H1 (cell line): ENCODE data around the gene FANCL. TPM values are rescaled to one million over a fixed set of nuclear protein-coding genes. Genes with fewer than 3 reads are reported as not detected.

Experiments
- CTCF ChIA-PET: fragments of 300-600 bp; sonication (Branson Sonifier 250); formaldehyde crosslinking; loops from one replicate; lab custom pipeline; 2021; ENCODE audit not compliant: partially characterized antibody; lab: Charles Lee
- POLR2A ChIA-PET: fragments of 300-600 bp; sonication (Branson Sonifier 250); formaldehyde crosslinking; loops from one replicate; lab custom pipeline; 2021; ENCODE audit warnings: inconsistent platforms; ENCODE audit not compliant: partially characterized antibody; lab: Charles Lee
- DNase-seq, 2 experiments: peaks; one replicate each; pipeline versions ENCODE4 v3.0.0 to v3.0.0-alpha.2; 2010 to 2022; ENCODE audit warnings: low spot score in 2 of 2, low read depth in 1 of 2, mixed read lengths in 1 of 2
- FAIRE-seq: peaks from 2 replicates; lab custom pipeline; 2011; peaks lifted over from hg19 to GRCh38; lab: Jason Lieb, UNC
- H2AFZ ChIP-seq: 2 replicates; pipeline ENCODE4 v1.8.1; 2012; ENCODE audit warnings: low read length, inconsistent platforms
- H2AK5ac ChIP-seq: 2 replicates; pipeline ENCODE4 v1.6.1; 2013; ENCODE audit warnings: low read depth, low read length
- H2BK120ac ChIP-seq: replicated peaks from 2 replicates; pipeline ENCODE3; 2013; ENCODE audit warnings: low read depth, low read length, inconsistent platforms
- H2BK12ac ChIP-seq: 2 replicates; pipeline ENCODE4 v1.6.1; 2013; ENCODE audit warnings: low read depth, low read length
- H2BK15ac ChIP-seq: 2 replicates; pipeline ENCODE4 v1.6.1; 2013; ENCODE audit warnings: low read length
- H2BK20ac ChIP-seq: 2 replicates; pipeline ENCODE4 v1.6.1; 2013; ENCODE audit warnings: low read length
- H2BK5ac ChIP-seq: 2 replicates; pipeline ENCODE4 v1.6.1; 2013; ENCODE audit warnings: low read depth, low read length
- H3K14ac ChIP-seq: 2 replicates; pipeline ENCODE4 v1.6.1; 2013; ENCODE audit warnings: inconsistent platforms; ENCODE audit not compliant: insufficient read length
- H3K18ac ChIP-seq: 2 replicates; pipeline ENCODE4 v1.6.1; 2013; ENCODE audit warnings: low read length; ENCODE audit errors: extremely low read depth
- H3K23ac ChIP-seq: 2 replicates; pipeline ENCODE4 v1.6.1; 2013; ENCODE audit warnings: inconsistent platforms; ENCODE audit not compliant: insufficient read length
- H3K23me2 ChIP-seq: 2 replicates; pipeline ENCODE4 v1.6.1; 2013; ENCODE audit warnings: low read depth, low read length
- H3K27ac ChIP-seq: 2 replicates; pipeline ENCODE4 v1.6.1; 2011; ENCODE audit warnings: low read depth, low read length, inconsistent platforms
- H3K27me3 ChIP-seq, 4 experiments: replicated peaks in 1 of 4; 1 replicate in 1 of 4; 2 replicates in 3 of 4; pipeline versions ENCODE4 v1.6.1 to v1.8.1; 2011 to 2013; ENCODE audit warnings: low read length in 3 of 4, mild to moderate bottlenecking in 3 of 4, inconsistent platforms in 2 of 4, mixed read lengths in 2 of 4, moderate library complexity in 1 of 4; ENCODE audit not compliant: control insufficient read depth in 3 of 4, insufficient read depth in 3 of 4; ENCODE audit errors: extremely low read depth in 1 of 4
- H3K36me3 ChIP-seq, 4 experiments: 2 replicates each; pipeline versions ENCODE4 v1.6.1 to v1.8.1; 2011 to 2013; ENCODE audit warnings: mild to moderate bottlenecking in 4 of 4, low read length in 3 of 4, moderate library complexity in 2 of 4, control low read depth in 1 of 4, inconsistent platforms in 1 of 4; ENCODE audit not compliant: insufficient read depth in 4 of 4, control insufficient read depth in 2 of 4
- H3K4ac ChIP-seq: replicated peaks from 2 replicates; pipeline ENCODE3; 2013; ENCODE audit warnings: low read length, low read depth, mixed read lengths, inconsistent platforms; ENCODE audit not compliant: insufficient read length
- H3K4me1 ChIP-seq, 4 experiments: replicated peaks in 1 of 4; 1 replicate in 1 of 4; 2 replicates in 3 of 4; pipeline versions ENCODE4 v1.6.1 to v1.8.1; 2011 to 2013; ENCODE audit warnings: low read length in 3 of 4, inconsistent platforms in 2 of 4, mixed read lengths in 1 of 4; ENCODE audit not compliant: insufficient read depth in 4 of 4, control insufficient read depth in 3 of 4
- H3K4me2 ChIP-seq, 2 experiments: 2 replicates each; pipeline versions ENCODE4 v1.6.1 to v1.8.1; 2011 to 2013; ENCODE audit warnings: low read depth in 2 of 2, low read length in 2 of 2, control low read depth in 1 of 2, inconsistent platforms in 1 of 2, mild to moderate bottlenecking in 1 of 2; ENCODE audit not compliant: insufficient read depth in 1 of 2
- H3K4me3 ChIP-seq, 4 experiments: fragments of 200-600, 300-600 bp in 1 of 4; sonication (generic), shearing (Covaris generic), sonication (Bioruptor Twin) in 1 of 4; 2 replicates each; pipeline versions ENCODE4 v1.5.1 to v1.8.1; 2011 to 2016; ENCODE audit warnings: low read length in 4 of 4, low read depth in 3 of 4, control low read depth in 2 of 4, inconsistent platforms in 2 of 4, mild to moderate bottlenecking in 2 of 4, mixed read lengths in 1 of 4, moderate library complexity in 1 of 4; ENCODE audit not compliant: insufficient read depth in 2 of 4; ENCODE audit errors: extremely low read depth in 1 of 4
- H3K56ac ChIP-seq: replicated peaks from 2 replicates; pipeline ENCODE3; 2013; ENCODE audit warnings: low read depth, mild to moderate bottlenecking, mixed read lengths, low read length, inconsistent platforms; ENCODE audit not compliant: insufficient read length
- H3K79me1 ChIP-seq: 2 replicates; pipeline ENCODE4 v1.6.1; 2013; ENCODE audit warnings: low read depth, low read length, control low read depth
- H3K79me2 ChIP-seq, 2 experiments: 2 replicates each; pipeline versions ENCODE4 v1.6.1 to v1.8.1; 2012 to 2013; ENCODE audit warnings: low read length in 2 of 2, mild to moderate bottlenecking in 2 of 2, inconsistent platforms in 1 of 2; ENCODE audit not compliant: insufficient read depth in 2 of 2, control insufficient read depth in 1 of 2
- H3K9ac ChIP-seq, 4 experiments: replicated peaks in 1 of 4; 1 replicate in 1 of 4; 2 replicates in 3 of 4; pipeline versions ENCODE4 v1.6.1 to v1.8.1; 2011 to 2013; ENCODE audit warnings: low read depth in 3 of 4, low read length in 3 of 4, control low read depth in 2 of 4, mild to moderate bottlenecking in 2 of 4, moderate library complexity in 2 of 4, inconsistent platforms in 1 of 4; ENCODE audit errors: extremely low read depth in 1 of 4
- H3K9me3 ChIP-seq, 2 experiments: 2 replicates each; pipeline versions ENCODE4 v1.6.1 to v1.8.1; 2012 to 2013; ENCODE audit warnings: mild to moderate bottlenecking in 2 of 2, moderate library complexity in 2 of 2, control low read depth in 1 of 2, inconsistent platforms in 1 of 2, low read depth in 1 of 2, low read length in 1 of 2, mixed read lengths in 1 of 2; ENCODE audit not compliant: insufficient read depth in 2 of 2
- H4K20me1 ChIP-seq, 2 experiments: replicated peaks in 1 of 2; 2 replicates each; pipeline versions ENCODE3 to v1.8.1; 2011 to 2013; ENCODE audit warnings: inconsistent platforms in 2 of 2, low read length in 2 of 2, mild to moderate bottlenecking in 1 of 2; ENCODE audit not compliant: insufficient read depth in 2 of 2, control insufficient read depth in 1 of 2
- H4K5ac ChIP-seq: 2 replicates; pipeline ENCODE4 v1.6.1; 2013; ENCODE audit warnings: low read length, low read depth, mixed read lengths, inconsistent platforms; ENCODE audit not compliant: insufficient read length
- H4K8ac ChIP-seq: 2 replicates; pipeline ENCODE4 v1.8.0; 2013; ENCODE audit warnings: mild to moderate bottlenecking, moderate library complexity, low read length, inconsistent platforms; ENCODE audit not compliant: insufficient read depth; ENCODE audit errors: extremely low read depth
- H4K91ac ChIP-seq: replicated peaks from 2 replicates; pipeline ENCODE3; 2013; ENCODE audit warnings: low read length, mixed read lengths, inconsistent platforms; ENCODE audit not compliant: insufficient read length
- BACH1 ChIP-seq: IDR thresholded peaks from 2 replicates; pipeline ENCODE4 v1.6.1; 2012; ENCODE audit warnings: low read length, improper control_type of control experiment
- BRCA1 ChIP-seq: IDR thresholded peaks from 2 replicates; pipeline ENCODE4 v1.6.1; 2012; ENCODE audit warnings: low read depth, low read length, improper control_type of control experiment
- CHD2 ChIP-seq: IDR thresholded peaks from 2 replicates; pipeline ENCODE4 v1.6.1; 2012; ENCODE audit warnings: low read length, improper control_type of control experiment
- JUND ChIP-seq: IDR thresholded peaks from 2 replicates; pipeline ENCODE4 v1.6.1; 2011; ENCODE audit warnings: mild to moderate bottlenecking, improper control_type of control experiment, low read length
- KDM5A ChIP-seq: fragments of 200-600 bp; IDR thresholded peaks from 2 replicates; pipeline ENCODE4 v1.7.1; 2012; ENCODE audit warnings: mild to moderate bottlenecking, low read length, inconsistent platforms, mixed read lengths
- NRF1 ChIP-seq: IDR thresholded peaks from 2 replicates; pipeline ENCODE4 v1.6.1; 2011; ENCODE audit warnings: mild to moderate bottlenecking, low read depth, low read length, improper control_type of control experiment
- RBBP5 ChIP-seq: IDR thresholded peaks from 2 replicates; pipeline ENCODE4 v1.7.1; 2012; ENCODE audit warnings: low read depth, mild to moderate bottlenecking, inconsistent platforms, low read length, moderate library complexity, borderline replicate concordance
- RFX5 ChIP-seq: IDR thresholded peaks from 2 replicates; pipeline ENCODE4 v1.6.1; 2011; ENCODE audit warnings: low read depth, low read length, improper control_type of control experiment, borderline replicate concordance
- RNF2 ChIP-seq: fragments of 200-900, 300-1000 bp; sonication (generic); IDR thresholded peaks from 2 replicates; pipeline ENCODE4 v1.7.1; 2016; ENCODE audit warnings: borderline replicate concordance, low read depth, mild to moderate bottlenecking, antibody characterized with exemption, low read length; ENCODE audit not compliant: poor library complexity, severe bottlenecking; ENCODE audit errors: missing control alignments
- RXRA ChIP-seq: IDR thresholded peaks from 2 replicates; pipeline ENCODE4 v1.6.1; 2011; ENCODE audit warnings: low read depth, mild to moderate bottlenecking, low read length, moderate library complexity; ENCODE audit not compliant: insufficient read depth
- SAP30 ChIP-seq: fragments of 300-600 bp; sonication (generic); IDR thresholded peaks from 2 replicates; pipeline ENCODE4 v1.7.1; 2012; ENCODE audit warnings: low read length, moderate library complexity, mild to moderate bottlenecking, inconsistent platforms; ENCODE audit not compliant: insufficient read depth, insufficient replicate concordance
- ZNF274 ChIP-seq: IDR thresholded peaks from 2 replicates; pipeline ENCODE4 v1.7.0; 2012; ENCODE audit warnings: low read length, borderline replicate concordance; ENCODE audit errors: extremely low read depth
- WGBS, 2 experiments: shearing (Covaris generic) in 1 of 2; methylation state at CpG; one replicate each; pipeline versions ENCODE4 v1.1.6 to v1.1.7; 2013 to 2015; ENCODE audit warnings: low lambda C conversion rate in 2 of 2, mixed read lengths in 2 of 2, inconsistent platforms in 1 of 2, low coverage in 1 of 2, missing lambda C conversion rate in 1 of 2; ENCODE audit not compliant: insufficient replicate concordance in 2 of 2, insufficient coverage in 1 of 2, insufficient read length in 1 of 2; ENCODE audit errors: extremely low coverage in 1 of 2, missing lambda C conversion rate in 1 of 2; 5-methylcytosine and 5-hydroxymethylcytosine counted together
- polyA plus RNA-seq, 7 experiments: library from polyadenylated mRNA; depleted of rRNA in 3 of 7; stranded (reverse) in 5 of 7; unstranded in 2 of 7; fragments of >200 nt in 5 of 7; fragments of 200-250 nt in 2 of 7; gene quantifications; 1 replicate in 5 of 7; 2 replicates in 1 of 7; 4 replicates in 1 of 7; pipeline versions ENCODE4 v1.2.1 to v1.2.3, GENCODE V29; 2011 to 2013; ENCODE audit warnings: missing spikeins in 2 of 7, mixed read lengths in 2 of 7
- total RNA-seq: library from RNA; stranded (reverse); fragmentation: NEBNext Ultra II Directional; extraction: Animal tissue kit (Norgen Biotek cat#: 25700); gene quantifications from 2 replicates; pipeline ENCODE4 v1.2.1, GENCODE V29; 2021

Gene FANCL
- total and polyA plus RNA-seq, 2 of the 8 experiments (the other 6 are each of a cell fraction or from before 2014, with no cell fraction given): 38.7 to 55.9 TPM

DNA sequence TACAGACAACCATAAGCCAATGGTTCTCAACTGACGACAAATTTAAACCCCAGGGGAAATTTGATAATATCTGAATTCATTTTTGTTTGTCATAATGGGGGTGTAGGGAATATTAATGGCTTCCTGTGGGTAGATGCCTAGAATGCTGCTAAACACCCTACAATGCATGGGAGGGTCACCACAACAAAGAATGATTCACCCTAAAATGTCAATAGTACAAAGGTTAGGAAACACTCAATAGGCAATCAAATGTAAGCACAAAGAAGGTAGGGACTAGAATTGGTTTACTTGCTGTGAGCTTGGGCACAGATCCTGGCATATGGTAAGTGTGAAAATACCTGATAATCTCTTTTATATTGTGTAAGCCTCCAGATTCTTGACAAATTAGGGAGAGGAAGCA lies 20.1 kb upstream of the FANCL start:
- Histone ChIP-seq H2BK5ac (no peak overlapping the region), H3K9ac (no peak overlapping the region), H3K23me2 (no peaks in the 10 kb centered on the region), H3K23ac (no peak overlapping the region), H4K91ac (no peak overlapping the region), H3K56ac (no peak overlapping the region), H3K4ac (no peak overlapping the region), H3K4me2 (no peak overlapping the region), H3K14ac (no peak overlapping the region), H4K5ac (no peak overlapping the region), H3K27me3 (no peaks in the 10 kb centered on the region), H3K18ac (no peak overlapping the region), H2BK12ac (no peak overlapping the region), H2BK20ac (no peak overlapping the region), H3K4me3 (no peak overlapping the region), H3K36me3 (no peaks in the 10 kb centered on the region), H3K9me3 (no peaks in the 10 kb centered on the region), H3K27ac (no peak overlapping the region), H2BK15ac (no peak overlapping the region), H3K4me1 (no peaks in the 10 kb centered on the region), H3K79me1 (no peaks in the 10 kb centered on the region), H3K79me2 (no peaks in the 10 kb centered on the region), H2AK5ac (no peak overlapping the region), H4K8ac (no peak overlapping the region), H2BK120ac (no peak overlapping the region), H4K20me1 (no peaks in the 10 kb centered on the region), H2AFZ (no peak overlapping the region)
- DNase-seq (no peak), FAIRE-seq (no peak)
- whole genome bisulfite sequencing, 2 experiments: 91% methylated on average over 1 of the region's 1 CpG; no CpG with 5 or more reads in 1 of the 2 experiments
- POLR2A ChIA-PET: no interaction called here
- CTCF ChIA-PET: interaction anchor here (0.7 to 1.0 kb wide), 2 partner anchors 10 to 12 kb away, joined by 3 read pairs; no protein-coding TSS in a partner anchor
- TF ChIP-seq RXRA (no peak), RFX5 (no peak), KDM5A (no peak), CHD2 (no peak), BACH1 (no peak), RNF2 (no peak), SAP30 (no peak), NRF1 (no peak), ZNF274 (no peak), JUND (no peak), RBBP5 (no peak), BRCA1 (no peak)
